NCI-H2029 (cell line): Measurements from ENCODE around the gene WWOX.

Experiments
- DNase-seq: peaks from one replicate; lab custom pipeline; 2025; lab: John Stamatoyannopoulos, UW

WWOX gene

DNA sequence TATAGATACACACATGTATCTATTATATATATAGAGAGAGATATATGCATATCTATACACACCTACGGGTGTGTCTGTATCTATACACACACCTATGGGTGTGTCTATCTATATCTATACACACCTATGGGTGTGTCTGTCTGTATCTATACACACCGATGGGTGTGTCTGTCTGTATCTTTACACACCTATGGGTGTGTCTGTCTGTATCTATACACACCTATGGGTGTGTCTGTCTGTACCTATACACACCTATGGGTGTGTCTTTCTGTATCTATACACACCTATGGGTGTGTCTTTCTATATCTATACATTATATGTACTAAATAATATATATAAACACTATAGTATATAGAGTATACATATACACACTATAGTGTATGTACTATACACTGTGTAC, 762.6 kb downstream of the WWOX start:
- DNase-seq, result no peak

DNA sequence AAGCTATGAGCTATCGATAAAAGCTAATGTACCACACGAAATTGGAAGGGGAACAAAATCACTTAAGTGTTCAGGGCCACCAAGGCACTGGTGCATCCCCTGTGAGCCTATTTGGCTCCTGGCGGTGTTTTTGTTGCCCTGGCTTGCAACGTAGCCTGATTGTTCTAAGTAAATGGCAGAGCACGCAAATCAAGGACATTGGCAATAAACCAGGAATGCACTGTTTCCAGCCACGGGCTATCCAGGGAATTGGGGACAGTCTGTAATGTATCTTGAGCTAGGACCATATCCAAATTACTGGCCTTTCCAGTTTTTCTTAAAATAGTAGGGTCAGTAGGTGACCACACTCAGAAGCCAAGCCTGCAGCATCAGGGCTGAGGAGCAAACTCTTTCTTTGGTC, 767.1 kb downstream of the WWOX start:
- DNase-seq, result no peak

- no peak for DNase-seq
Measured at GRCh38 chr16:78869492-78869891, 770.0 kb downstream of the WWOX start.

GRCh38 chr16:78871241-78871640, 771.8 kb downstream of the WWOX start:
- DNase-seq, result no peak

DNA sequence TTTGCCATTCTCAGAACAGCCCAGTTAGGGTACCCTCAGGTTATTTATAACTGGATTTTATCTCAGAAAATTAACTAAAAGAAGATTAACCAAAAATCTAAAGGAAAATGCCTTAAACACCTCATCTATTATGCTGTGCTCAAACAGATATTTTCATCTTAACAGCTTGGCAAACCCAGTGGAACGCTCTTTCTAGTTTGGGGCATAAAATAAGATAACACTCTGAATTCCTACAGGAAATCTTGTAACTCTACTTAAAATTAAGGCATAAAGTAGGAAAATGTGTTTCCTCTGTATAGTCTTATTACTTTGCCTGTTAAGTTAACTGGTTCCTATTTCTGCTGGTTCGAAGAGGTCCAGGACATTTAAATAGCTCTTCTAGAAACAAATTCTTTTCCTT, 777.2 kb downstream of the WWOX start:
- no peak for DNase-seq

- no peak for DNase-seq
Measured at GRCh38 chr16:78877114-78877655, 777.7 kb downstream of the WWOX start.

GRCh38 chr16:78878570-78878969, 779.1 kb downstream of the WWOX start:
- no peak for DNase-seq

DNA sequence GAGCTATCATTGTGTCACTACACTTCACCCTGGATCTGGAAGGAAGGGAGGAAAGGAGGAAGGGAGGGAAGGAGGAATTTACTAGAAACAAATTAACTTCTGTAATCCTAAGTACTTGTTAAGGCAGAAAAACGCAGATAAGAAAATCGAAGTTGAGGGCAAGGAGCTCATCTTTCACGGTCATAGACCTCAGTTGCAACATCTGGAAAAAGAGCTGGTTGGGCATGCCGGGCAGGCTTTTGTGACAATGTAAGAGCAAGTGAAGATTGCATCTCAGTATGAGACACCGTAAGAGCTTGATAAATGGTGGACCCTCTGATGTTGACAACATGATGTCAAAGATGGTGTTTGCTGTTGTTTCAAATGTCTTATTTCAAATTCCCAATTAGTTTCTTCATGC, 779.6 kb downstream of the WWOX start:
- no peak for DNase-seq

DNA sequence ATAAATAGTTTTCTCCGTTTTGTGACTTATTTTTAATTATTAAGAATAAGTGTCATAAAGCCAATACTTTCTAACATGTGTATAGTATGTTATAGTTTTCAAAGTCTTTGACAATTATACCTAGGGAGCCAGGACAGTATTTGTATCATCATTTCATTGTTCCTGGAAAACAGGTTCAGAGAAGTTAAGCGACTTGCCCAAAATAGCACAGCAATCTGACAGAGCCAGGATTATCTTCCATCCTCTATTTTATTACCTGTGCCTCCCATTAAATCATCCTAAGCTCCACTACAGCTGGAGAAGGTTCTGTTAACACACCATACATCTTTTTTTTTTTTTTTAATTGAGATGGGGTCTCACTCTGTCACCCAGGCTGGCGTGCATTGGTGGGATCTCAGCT, 782.7 kb downstream of the WWOX start:
- no peak for DNase-seq

DNA sequence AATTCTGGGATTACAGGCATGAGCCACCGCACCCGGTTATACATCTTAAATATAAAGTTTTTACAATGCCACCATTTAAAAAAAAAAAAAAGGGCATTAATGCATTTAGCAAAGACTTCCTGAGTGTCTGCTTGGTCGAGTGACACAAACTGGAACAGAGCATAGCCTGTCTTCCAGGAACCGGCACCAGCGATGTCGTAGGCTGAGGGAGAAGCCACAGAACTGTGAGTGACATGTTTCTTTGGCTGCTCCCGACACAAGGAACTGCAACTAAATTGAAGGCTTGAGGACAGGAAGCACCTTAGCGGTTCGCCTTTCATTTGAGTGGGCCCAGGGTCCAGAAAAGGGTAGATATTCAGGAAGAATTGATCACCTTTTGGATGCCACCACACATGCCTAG, 783.3 kb downstream of the WWOX start:
- no peak for DNase-seq

- no peak for DNase-seq
Measured at GRCh38 chr16:78884204-78884603, 784.8 kb downstream of the WWOX start.

DNA sequence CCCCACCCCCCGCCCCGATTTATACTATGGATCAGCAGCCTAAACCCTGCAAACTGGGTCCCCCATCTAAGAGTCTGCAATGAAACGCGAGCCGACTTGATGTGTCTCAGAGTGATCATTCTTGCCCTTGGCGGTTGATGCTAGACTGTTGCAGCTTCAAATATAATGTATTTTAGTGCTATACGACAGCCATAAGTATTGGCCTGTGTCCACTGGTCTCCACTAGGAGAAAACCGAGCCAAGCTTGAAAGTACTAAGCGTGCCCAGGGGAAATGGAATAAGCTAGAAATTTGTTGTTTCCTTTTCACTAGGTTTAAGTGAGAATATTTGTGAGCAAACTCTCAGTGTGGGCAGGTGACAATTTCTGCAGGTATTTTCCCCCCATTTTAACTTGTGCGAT, 789.9 kb downstream of the WWOX start:
- DNase-seq, result no peak

GRCh38 chr16:78890373-78890895, 791.0 kb downstream of the WWOX start:
- no peak for DNase-seq

- DNase-seq, result no peak
Measured at GRCh38 chr16:78892951-78893733, 793.7 kb downstream of the WWOX start.

GRCh38 chr16:78894886-78895285, 795.4 kb downstream of the WWOX start:
- no peak for DNase-seq

DNA sequence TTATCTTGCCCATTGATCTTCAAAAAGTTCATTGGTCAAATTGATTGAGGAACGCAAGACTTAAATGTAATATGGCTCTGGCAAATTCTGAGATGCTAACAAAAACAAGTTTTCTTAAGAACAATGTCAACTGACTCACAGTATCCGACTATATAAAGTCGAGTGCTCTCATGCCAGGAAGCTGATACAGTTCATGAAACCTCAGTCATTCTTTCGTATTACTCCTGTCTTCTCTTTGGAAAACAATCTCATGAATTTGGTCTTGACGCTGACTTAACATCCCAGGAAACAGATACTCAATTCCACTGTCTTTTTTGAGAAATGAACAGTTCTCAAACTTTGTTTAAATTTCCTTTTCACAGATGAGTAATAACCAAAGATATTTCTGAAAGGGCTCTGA, 796.2 kb downstream of the WWOX start:
- no peak for DNase-seq

DNA sequence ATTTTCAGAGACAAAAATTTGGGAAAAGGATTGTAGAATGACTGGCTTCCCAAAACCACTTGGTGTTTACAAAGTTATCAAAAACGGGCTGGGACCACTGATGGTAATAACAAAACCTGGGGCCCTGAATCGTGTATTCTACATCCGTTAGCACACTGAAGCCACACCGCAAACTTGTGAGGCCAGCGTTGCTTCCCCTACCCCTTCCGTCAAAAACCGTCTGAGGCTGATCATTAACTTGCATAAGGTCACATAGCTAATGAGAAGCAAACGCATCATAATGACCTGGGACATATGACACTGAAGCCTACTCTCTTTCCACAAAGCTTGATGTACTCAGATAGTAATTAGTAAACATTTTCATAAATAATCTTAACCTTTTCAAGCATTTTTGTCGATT, 796.8 kb downstream of the WWOX start:
- DNase-seq, result no peak

GRCh38 chr16:78897299-78897698, 797.8 kb downstream of the WWOX start:
- DNase-seq, result no peak

DNA sequence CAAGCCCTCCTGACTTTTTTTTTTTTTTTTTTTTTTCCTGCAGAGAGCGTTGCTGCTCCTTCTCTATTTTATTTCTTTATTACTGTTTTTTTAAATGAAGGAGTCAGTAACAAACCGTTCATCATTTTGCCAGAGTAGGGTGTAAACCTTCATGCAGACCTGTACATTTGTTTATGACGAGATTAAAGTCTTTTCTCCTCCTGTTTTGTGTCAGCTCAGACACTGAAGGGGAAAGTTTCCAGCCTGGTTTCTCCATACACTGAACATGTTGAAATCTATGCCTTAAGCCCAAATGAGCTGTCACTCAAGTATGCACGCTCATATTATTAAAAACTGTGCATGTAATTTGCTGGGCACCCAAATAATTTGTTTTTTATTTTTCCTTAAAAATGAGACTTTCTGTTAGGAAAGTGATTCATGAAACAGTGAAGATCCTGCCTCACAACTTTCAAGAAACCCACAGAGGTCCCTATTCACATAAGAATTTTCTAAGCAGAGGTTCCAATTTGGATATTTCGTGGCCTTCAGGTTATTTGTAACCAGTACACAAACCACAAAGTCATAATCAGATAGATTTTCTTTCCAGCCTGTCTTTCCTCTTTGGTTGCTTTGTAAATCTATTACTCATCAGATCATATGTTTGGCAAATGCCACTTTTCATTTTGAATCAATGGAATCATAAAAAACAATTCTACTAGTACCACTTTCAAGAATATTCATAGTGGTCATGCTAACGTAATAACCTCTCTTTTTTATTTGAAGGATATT, 800.8 kb downstream of the WWOX start:
- no peak for DNase-seq

- DNase-seq, result no peak
Measured at GRCh38 chr16:78900966-78901365, 801.5 kb downstream of the WWOX start.

DNA sequence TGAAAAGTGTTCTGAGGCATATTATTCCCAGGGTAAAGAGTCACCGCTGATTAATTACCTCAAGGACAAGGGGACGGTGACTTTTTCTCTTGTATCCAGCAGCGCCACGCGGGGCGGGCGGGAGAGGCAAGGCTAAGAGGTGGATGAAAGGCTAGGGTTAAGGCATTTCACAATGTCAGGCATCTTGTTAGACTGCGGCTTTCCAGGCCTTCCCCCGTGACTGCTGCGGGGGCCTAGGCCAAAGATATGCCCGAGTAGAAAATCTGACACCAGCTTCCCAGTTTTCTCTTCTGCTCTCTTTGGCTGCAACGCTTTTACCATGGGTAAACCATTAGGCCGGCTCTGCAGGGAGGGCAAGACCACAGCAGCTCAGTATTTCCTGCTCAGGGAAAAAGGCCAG, 802.9 kb downstream of the WWOX start:
- no peak for DNase-seq

DNA sequence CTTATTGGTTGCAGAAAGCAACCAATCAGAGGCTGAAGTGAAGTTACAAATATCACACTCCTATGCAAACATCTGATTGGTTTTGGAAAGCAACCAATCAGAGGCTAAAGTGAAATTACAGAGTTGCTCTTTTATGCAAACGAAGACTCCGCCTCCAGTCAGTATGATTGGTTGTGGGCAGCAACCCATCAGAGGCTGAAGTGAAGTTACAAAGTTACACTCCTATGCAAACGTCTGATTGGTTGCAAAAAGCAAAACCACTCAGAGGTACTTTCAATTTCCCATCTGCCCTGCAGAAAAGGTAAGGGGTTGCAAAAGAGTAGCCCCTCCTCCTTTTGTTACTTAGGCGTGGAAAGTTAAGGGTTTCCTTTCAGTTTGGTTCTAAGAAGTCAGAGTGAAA, 803.8 kb downstream of the WWOX start:
- no peak for DNase-seq

- no peak for DNase-seq
Measured at GRCh38 chr16:78903843-78904242, 804.4 kb downstream of the WWOX start.
